22Rv1 (cell line): ENCODE data around the gene COPS3.

Experiments used
- ZFX ChIP-seq: fragments of 450-650 bp; IDR thresholded peaks from 2 replicates; pipeline ENCODE4 v1.6.1; 2017; ENCODE audit warnings: antibody characterized with exemption, borderline replicate concordance
- TF ChIP-seq, protein P1 (sequence below): fragments of 450-650 bp; IDR thresholded peaks from 2 replicates; pipeline ENCODE4 v1.5.1; 2017; ENCODE audit warnings: mild to moderate bottlenecking

DNA sequence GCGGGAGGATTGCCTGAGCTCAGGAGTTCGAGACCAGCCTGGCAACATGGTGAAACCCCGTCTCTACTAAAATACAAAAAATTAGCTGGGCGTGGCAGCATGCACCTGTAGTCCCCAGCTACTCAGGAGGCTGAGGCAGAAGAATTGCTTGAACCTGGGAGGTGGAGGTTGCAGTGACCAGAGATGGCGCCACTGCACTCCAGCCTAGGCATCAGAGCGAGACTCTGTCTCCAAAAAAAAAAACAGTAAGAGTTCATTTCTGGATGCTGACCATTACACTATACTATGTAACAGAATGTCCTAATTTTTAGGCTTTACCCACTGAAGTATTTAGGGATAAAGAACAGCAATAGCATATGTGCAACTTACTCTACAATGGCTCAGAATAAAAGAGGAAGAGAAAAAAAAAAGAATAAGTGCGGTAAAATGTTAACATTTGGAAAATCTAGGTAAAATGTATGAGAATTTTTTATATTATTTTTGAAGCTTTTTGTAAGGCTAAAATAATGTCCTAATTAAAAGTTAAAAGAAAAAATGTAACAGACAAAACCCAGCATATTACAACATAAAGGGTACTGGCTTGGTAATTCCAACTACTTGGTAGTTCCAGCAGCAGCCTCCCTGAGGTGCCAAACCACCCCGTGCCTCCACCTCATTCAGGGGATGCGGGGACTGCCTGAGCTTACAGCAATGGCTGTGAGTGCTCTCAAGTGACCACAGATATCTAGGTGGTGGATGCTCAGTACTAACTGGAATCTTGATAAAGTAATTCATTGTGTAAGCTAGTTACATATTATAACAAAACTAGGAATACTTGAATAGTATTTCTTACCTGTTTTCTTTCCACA lies 10.9 kb downstream of the COPS3 start:
- TF ChIP-seq, protein P1, sequence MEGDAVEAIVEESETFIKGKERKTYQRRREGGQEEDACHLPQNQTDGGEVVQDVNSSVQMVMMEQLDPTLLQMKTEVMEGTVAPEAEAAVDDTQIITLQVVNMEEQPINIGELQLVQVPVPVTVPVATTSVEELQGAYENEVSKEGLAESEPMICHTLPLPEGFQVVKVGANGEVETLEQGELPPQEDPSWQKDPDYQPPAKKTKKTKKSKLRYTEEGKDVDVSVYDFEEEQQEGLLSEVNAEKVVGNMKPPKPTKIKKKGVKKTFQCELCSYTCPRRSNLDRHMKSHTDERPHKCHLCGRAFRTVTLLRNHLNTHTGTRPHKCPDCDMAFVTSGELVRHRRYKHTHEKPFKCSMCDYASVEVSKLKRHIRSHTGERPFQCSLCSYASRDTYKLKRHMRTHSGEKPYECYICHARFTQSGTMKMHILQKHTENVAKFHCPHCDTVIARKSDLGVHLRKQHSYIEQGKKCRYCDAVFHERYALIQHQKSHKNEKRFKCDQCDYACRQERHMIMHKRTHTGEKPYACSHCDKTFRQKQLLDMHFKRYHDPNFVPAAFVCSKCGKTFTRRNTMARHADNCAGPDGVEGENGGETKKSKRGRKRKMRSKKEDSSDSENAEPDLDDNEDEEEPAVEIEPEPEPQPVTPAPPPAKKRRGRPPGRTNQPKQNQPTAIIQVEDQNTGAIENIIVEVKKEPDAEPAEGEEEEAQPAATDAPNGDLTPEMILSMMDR = peak; percentile 79
- TF ChIP-seq ZFX = no peak
